H9 (cell line): Measurements from ENCODE around the gene SUOX. TPM values are rescaled to one million over a fixed set of nuclear protein-coding genes. Genes with fewer than 3 reads are reported as not detected.

ENCODE experiments used
- DNase-seq: peaks from one replicate; pipeline ENCODE4 v3.0.0-alpha.2; 2017
- H2AFZ ChIP-seq: one replicate; pipeline ENCODE4 v1.6.1; 2013; ENCODE audit warnings: mild to moderate bottlenecking, low read length, control low read depth, moderate library complexity
- H2AK5ac ChIP-seq: 2 replicates; pipeline ENCODE4 v1.6.1; 2013; ENCODE audit warnings: low read length, control low read depth, mixed read lengths; ENCODE audit not compliant: insufficient read length
- H2BK120ac ChIP-seq: one replicate; pipeline ENCODE4 v1.6.1; 2013; ENCODE audit warnings: low read depth, mild to moderate bottlenecking, low read length, control low read depth, inconsistent platforms; ENCODE audit not compliant: poor library complexity, severe bottlenecking
- H2BK12ac ChIP-seq: 2 replicates; pipeline ENCODE4 v1.6.1; 2013; ENCODE audit warnings: low read length, control low read depth, mixed read lengths, low read depth; ENCODE audit not compliant: insufficient read length
- H2BK15ac ChIP-seq: 2 replicates; pipeline ENCODE4 v1.6.1; 2013; ENCODE audit warnings: low read depth, low read length, control low read depth
- H2BK20ac ChIP-seq: one replicate; pipeline ENCODE4 v1.6.1; 2013; ENCODE audit warnings: low read depth, mild to moderate bottlenecking, low read length, control low read depth, inconsistent platforms; ENCODE audit not compliant: poor library complexity, severe bottlenecking
- H2BK5ac ChIP-seq: 2 replicates; pipeline ENCODE4 v1.6.1; 2013; ENCODE audit warnings: low read length, control low read depth, mixed read lengths; ENCODE audit not compliant: insufficient read length
- H3K14ac ChIP-seq: 2 replicates; pipeline ENCODE4 v1.6.1; 2013; ENCODE audit warnings: low read length, control low read depth; ENCODE audit not compliant: insufficient read depth
- H3K18ac ChIP-seq: 2 replicates; pipeline ENCODE4 v1.6.1; 2013; ENCODE audit warnings: low read depth, mild to moderate bottlenecking, mixed read lengths, low read length, control low read depth; ENCODE audit not compliant: insufficient read length
- H3K23ac ChIP-seq: 2 replicates; pipeline ENCODE4 v1.6.1; 2013; ENCODE audit warnings: low read length, control low read depth, mixed read lengths, low read depth; ENCODE audit not compliant: insufficient read length
- H3K23me2 ChIP-seq: 2 replicates; pipeline ENCODE4 v1.6.1; 2013; ENCODE audit warnings: low read depth, mild to moderate bottlenecking, mixed read lengths, low read length, control low read depth; ENCODE audit not compliant: insufficient read length, poor library complexity, severe bottlenecking
- H3K27ac ChIP-seq: 2 replicates; pipeline ENCODE4 v1.5.1; 2013; ENCODE audit warnings: low read length, control low read depth, mixed read lengths, low read depth; ENCODE audit not compliant: insufficient read length
- H3K27me3 ChIP-seq: 2 replicates; pipeline ENCODE4 v1.6.1; 2013; ENCODE audit warnings: low read length, control low read depth, inconsistent platforms; ENCODE audit not compliant: insufficient read depth
- H3K4ac ChIP-seq: 2 replicates; pipeline ENCODE4 v1.6.1; 2013; ENCODE audit warnings: low read depth, mild to moderate bottlenecking, control low read depth, inconsistent platforms, low read length, moderate library complexity
- H3K4me1 ChIP-seq: 2 replicates; pipeline ENCODE4 v1.6.1; 2013; ENCODE audit warnings: low read length, control low read depth, inconsistent platforms; ENCODE audit not compliant: insufficient read depth
- H3K4me2 ChIP-seq: 2 replicates; pipeline ENCODE4 v1.6.1; 2013; ENCODE audit warnings: low read length, control low read depth, mixed read lengths; ENCODE audit not compliant: insufficient read length, insufficient read depth
- H3K56ac ChIP-seq: 2 replicates; pipeline ENCODE4 v1.6.1; 2013; ENCODE audit warnings: low read depth, mild to moderate bottlenecking, mixed read lengths, low read length, control low read depth; ENCODE audit not compliant: insufficient read length
- H3K79me1 ChIP-seq: 2 replicates; pipeline ENCODE4 v1.6.1; 2013; ENCODE audit warnings: low read depth, mild to moderate bottlenecking, moderate library complexity, low read length, control low read depth, inconsistent platforms; ENCODE audit not compliant: insufficient read depth, poor library complexity, severe bottlenecking
- H3K79me2 ChIP-seq: 2 replicates; pipeline ENCODE4 v1.6.1; 2013; ENCODE audit warnings: low read length, control low read depth, inconsistent platforms; ENCODE audit not compliant: insufficient read depth
- H3K9ac ChIP-seq: 2 replicates; pipeline ENCODE4 v1.6.1; 2013; ENCODE audit warnings: low read length, control low read depth, mixed read lengths; ENCODE audit not compliant: insufficient read length; ENCODE audit errors: extremely low read depth
- H3K9me3 ChIP-seq: one replicate; pipeline ENCODE4 v1.6.1; 2013; ENCODE audit warnings: low read depth, low read length, inconsistent platforms; ENCODE audit not compliant: control insufficient read depth
- H3T11ph ChIP-seq: one replicate; pipeline ENCODE4 v1.6.1; 2013; ENCODE audit warnings: mild to moderate bottlenecking, low read length, control low read depth, inconsistent platforms
- H4K20me1 ChIP-seq: one replicate; pipeline ENCODE4 v1.6.1; 2013; ENCODE audit not compliant: control insufficient read depth, insufficient read length, insufficient read depth
- H4K5ac ChIP-seq: 2 replicates; pipeline ENCODE4 v1.6.1; 2013; ENCODE audit warnings: low read depth, mild to moderate bottlenecking, mixed read lengths, low read length, control low read depth; ENCODE audit not compliant: insufficient read length
- H4K8ac ChIP-seq: replicated peaks from 2 replicates; pipeline ENCODE4 v1.6.1; 2013; ENCODE audit warnings: low read length, control low read depth, mixed read lengths, low read depth; ENCODE audit not compliant: insufficient read length
- H4K91ac ChIP-seq: 2 replicates; pipeline ENCODE4 v1.6.1; 2013; ENCODE audit warnings: low read depth, mild to moderate bottlenecking, moderate library complexity, mixed read lengths, low read length, control low read depth; ENCODE audit not compliant: insufficient read length
- H3K27ac Mint-ChIP-seq, 3 experiments: 2 replicates in 2 of 3; 3 replicates in 1 of 3; pipeline ENCODE4 v1.8.0; 2020 to 2021; ENCODE audit warnings: mixed read lengths in 3 of 3, mild to moderate bottlenecking in 1 of 3, moderate library complexity in 1 of 3
- H3K27me3 Mint-ChIP-seq: 2 replicates; pipeline ENCODE4 v1.8.0; 2021; ENCODE audit warnings: low read depth, mild to moderate bottlenecking, moderate library complexity, mixed read lengths
- H3K36me3 Mint-ChIP-seq, 3 experiments: 2 replicates in 2 of 3; 3 replicates in 1 of 3; pipeline ENCODE4 v1.8.0; 2020 to 2021; ENCODE audit warnings: low read depth in 3 of 3, mixed read lengths in 3 of 3; ENCODE audit not compliant: insufficient read depth in 1 of 3
- H3K4me1 Mint-ChIP-seq, 2 experiments: 2 replicates each; pipeline ENCODE4 v1.8.0; 2020; ENCODE audit warnings: mixed read lengths in 2 of 2
- H3K4me3 Mint-ChIP-seq, 2 experiments: 2 replicates in 1 of 2; 3 replicates in 1 of 2; pipeline ENCODE4 v1.8.0; 2020 to 2021; ENCODE audit warnings: mild to moderate bottlenecking in 2 of 2, mixed read lengths in 2 of 2, moderate library complexity in 1 of 2
- H3K9me3 Mint-ChIP-seq, 2 experiments: 2 replicates in 1 of 2; 3 replicates in 1 of 2; pipeline ENCODE4 v1.8.0; 2020; ENCODE audit warnings: mild to moderate bottlenecking in 2 of 2, mixed read lengths in 2 of 2, moderate library complexity in 1 of 2
- WGBS: extraction: QIAGEN DNeasy Blood & Tissue Kit; methylation state at CpG from one replicate; pipeline ENCODE4 v1.1.7; 2013; ENCODE audit warnings: missing lambda C conversion rate, low lambda C conversion rate, mixed read lengths; ENCODE audit not compliant: insufficient read length; ENCODE audit errors: extremely low coverage; 5-methylcytosine and 5-hydroxymethylcytosine counted together
- total RNA-seq: library from RNA; stranded (reverse); gene quantifications from 2 replicates; pipeline ENCODE4 v1.2.1, GENCODE V29; 2021
- TF ChIP-seq, protein P1 (sequence below): fragments of 200-600 bp; sonication (generic); conservative IDR thresholded peaks from 3 replicates; pipeline ENCODE4 v1.8.0; 2021; ENCODE audit warnings: antibody characterized with exemption, mild to moderate bottlenecking

The SUOX gene
- total RNA-seq, 1 experiment from 2014 or later = 21.0 TPM

DNA sequence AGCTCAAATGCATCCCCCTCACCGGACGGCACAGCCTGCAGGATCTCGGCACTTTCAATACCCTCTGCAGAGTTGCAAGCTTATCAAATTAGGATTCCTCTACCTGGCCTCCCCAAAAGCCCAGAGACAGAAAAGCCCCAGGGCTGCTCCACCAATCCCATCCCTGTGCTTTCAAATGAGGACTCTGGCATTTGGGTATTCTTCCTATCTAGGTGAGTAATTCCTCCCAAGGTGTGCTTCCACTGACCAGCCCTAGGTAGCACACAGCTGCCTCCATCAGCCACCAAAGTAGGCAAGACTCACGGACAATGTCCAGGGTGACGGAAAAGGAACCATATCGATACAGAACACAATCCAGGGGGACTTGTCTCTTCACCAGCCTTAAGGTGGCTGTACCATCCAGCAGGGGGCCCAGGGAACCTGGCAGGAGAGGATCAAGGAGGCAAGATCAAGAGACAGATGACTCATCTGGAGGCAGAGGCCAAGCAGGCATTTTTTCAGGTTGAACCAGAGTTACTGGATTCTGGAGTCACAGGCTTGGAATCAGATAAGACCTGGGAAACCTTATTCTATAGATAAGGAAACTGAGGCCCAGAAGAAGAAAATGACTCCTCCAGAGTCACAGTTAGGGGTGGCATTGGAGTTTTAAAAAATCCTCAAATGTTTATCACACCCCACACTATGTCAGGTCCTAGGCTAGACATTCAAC, 41.1 kb upstream of the SUOX start:
- Mint-ChIP-seq H3K4me1 (no peaks in the 10 kb centered on the region; a peak in 1 of 4 replicates), H3K9me3 (no peaks in the 10 kb centered on the region), H3K36me3 (peaks cover 4 to 45% (median 32%) of the 10 kb centered on the region in 3 experiments; a peak in 6 of 7 replicates), H3K4me3 (no peak overlapping the region), H3K27ac (peak overlapping the region in 1 of 3 experiments; percentile 58; a peak in 1 of 7 replicates), H3K27me3 (no peaks in the 10 kb centered on the region)
- no peak overlapping the region for H2BK12ac ChIP-seq
- no peaks in the 10 kb centered on the region for H3K27me3 ChIP-seq
- no peaks in the 10 kb centered on the region for H3K9me3 ChIP-seq
- no peak overlapping the region for H2BK20ac ChIP-seq
- no peaks in the 10 kb centered on the region for H4K20me1 ChIP-seq
- peak; percentile 58 for DNase-seq
- H3K23ac ChIP-seq = no peak overlapping the region
- no peak overlapping the region for H2AK5ac ChIP-seq
- no peak overlapping the region for H3K9ac ChIP-seq
- no peaks in the 10 kb centered on the region for H3K23me2 ChIP-seq
- no peak overlapping the region for H3K27ac ChIP-seq
- no peak overlapping the region for H2AFZ ChIP-seq
- H3K4me1 ChIP-seq = no peaks in the 10 kb centered on the region
- no peak overlapping the region for H3K56ac ChIP-seq
- H3K79me2 ChIP-seq = no peaks in the 10 kb centered on the region
- WGBS = no CpG with 5 or more reads among the region's 6 CpGs
- no peak overlapping the region for H2BK5ac ChIP-seq
- no peak overlapping the region for H4K8ac ChIP-seq
- H3K79me1 ChIP-seq = no peaks in the 10 kb centered on the region
- H3K18ac ChIP-seq = no peak overlapping the region
- no peak overlapping the region for H2BK120ac ChIP-seq
- no peak overlapping the region for H3K14ac ChIP-seq
- no peak overlapping the region for H4K5ac ChIP-seq
- no peak overlapping the region for H3K4me2 ChIP-seq
- no peak overlapping the region for H3K4ac ChIP-seq
- H3T11ph ChIP-seq = no peak overlapping the region
- no peak overlapping the region for H2BK15ac ChIP-seq
- no peak overlapping the region for H4K91ac ChIP-seq
- TF ChIP-seq, protein P1, sequence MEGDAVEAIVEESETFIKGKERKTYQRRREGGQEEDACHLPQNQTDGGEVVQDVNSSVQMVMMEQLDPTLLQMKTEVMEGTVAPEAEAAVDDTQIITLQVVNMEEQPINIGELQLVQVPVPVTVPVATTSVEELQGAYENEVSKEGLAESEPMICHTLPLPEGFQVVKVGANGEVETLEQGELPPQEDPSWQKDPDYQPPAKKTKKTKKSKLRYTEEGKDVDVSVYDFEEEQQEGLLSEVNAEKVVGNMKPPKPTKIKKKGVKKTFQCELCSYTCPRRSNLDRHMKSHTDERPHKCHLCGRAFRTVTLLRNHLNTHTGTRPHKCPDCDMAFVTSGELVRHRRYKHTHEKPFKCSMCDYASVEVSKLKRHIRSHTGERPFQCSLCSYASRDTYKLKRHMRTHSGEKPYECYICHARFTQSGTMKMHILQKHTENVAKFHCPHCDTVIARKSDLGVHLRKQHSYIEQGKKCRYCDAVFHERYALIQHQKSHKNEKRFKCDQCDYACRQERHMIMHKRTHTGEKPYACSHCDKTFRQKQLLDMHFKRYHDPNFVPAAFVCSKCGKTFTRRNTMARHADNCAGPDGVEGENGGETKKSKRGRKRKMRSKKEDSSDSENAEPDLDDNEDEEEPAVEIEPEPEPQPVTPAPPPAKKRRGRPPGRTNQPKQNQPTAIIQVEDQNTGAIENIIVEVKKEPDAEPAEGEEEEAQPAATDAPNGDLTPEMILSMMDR = peak; percentile 38; the same call in 1 of the 3 replicates
